NCI-H1105 (cell line): ENCODE data around the gene SNAP25.

Source experiments
- DNase-seq: peaks from one replicate; lab custom pipeline; 2025; lab: John Stamatoyannopoulos, UW

The SNAP25 gene

DNA sequence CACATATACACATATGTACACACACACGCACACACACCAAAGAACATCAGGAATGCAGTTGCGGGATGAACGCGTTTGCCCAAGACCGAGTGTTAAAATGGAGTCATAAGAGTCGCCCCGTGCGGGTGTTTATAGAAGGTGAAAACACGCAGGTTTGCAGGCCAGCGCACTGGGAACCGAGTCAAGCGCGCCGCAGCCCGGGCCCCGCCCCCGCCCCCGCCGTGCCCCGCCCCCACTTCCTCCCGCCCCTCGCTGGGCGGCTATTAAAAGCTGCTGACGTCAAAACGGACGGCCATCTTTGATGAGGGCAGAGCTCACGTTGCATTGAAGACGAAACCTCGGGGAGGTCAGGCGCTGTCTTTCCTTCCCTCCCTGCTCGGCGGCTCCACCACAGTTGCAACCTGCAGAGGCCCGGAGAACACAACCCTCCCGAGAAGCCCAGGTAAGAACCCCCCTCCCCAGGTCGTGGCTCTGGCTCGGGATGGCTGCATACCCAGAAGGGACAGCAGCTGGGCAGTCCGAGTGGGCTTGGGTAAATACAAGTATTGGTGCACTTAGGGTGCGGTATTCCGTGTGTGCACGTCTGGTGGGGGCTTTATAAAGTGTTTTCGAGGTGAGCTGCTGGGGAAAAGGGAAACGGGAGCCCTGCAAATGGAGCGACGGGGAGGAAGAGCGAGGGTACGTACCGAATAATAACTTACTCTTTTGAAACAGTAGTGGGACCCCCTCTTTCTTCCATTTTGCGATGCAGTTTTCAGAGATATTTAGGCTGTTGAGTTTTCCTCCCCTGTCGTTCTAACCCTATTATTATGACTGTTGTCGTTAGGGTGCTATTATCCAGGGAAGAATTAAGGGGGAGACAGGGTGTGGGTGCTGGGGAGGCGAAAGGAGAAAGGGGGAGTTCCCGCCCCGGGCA, at the start of gene SNAP25:
Gene SNAP25, plus strand, starts transcription at position 295 of the 916 bp plus-strand sequence. CDS start 56,662 bp downstream, outside the sequence.
- DNase-seq: peak; percentile 95

DNA sequence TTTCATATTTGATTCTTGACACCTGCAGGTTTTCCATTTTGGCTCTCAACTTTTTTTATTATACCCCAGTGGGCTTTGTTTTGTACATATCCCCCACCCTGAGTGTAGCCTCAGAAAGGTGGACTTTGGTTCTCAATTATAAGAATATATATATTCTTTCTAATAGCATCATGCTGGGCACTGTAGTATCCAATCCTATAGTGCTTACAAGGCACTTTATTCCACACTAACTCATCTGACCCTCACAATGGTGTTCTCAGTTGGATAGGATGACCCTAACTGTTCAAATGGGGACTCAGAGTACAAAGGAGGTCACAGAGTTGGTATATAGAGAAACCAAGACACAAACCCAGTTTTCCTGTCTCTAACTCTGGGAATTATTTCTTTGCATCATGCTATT, 48.9 kb upstream of the SNAP25 start:
- no peak for DNase-seq

DNA sequence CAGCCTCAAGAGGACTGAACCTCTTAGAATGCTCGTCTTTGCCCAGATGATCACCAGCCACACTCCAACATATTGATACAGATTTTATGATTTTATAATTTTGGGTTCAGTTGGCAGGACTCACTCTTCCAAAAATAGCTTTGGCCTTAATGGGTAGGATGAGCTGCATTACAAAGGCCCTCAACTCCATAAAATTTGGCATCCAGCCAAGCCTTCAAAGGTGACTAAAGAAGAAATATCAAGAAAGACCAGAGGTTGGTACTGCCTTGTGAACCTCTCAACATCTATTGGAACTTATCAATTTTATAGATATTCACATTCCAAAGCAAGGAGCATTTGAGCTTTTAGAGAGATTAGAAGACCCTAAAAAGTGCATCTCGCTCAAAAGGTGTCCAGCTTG, 48.4 kb upstream of the SNAP25 start:
- peak; percentile 2 for DNase-seq

DNA sequence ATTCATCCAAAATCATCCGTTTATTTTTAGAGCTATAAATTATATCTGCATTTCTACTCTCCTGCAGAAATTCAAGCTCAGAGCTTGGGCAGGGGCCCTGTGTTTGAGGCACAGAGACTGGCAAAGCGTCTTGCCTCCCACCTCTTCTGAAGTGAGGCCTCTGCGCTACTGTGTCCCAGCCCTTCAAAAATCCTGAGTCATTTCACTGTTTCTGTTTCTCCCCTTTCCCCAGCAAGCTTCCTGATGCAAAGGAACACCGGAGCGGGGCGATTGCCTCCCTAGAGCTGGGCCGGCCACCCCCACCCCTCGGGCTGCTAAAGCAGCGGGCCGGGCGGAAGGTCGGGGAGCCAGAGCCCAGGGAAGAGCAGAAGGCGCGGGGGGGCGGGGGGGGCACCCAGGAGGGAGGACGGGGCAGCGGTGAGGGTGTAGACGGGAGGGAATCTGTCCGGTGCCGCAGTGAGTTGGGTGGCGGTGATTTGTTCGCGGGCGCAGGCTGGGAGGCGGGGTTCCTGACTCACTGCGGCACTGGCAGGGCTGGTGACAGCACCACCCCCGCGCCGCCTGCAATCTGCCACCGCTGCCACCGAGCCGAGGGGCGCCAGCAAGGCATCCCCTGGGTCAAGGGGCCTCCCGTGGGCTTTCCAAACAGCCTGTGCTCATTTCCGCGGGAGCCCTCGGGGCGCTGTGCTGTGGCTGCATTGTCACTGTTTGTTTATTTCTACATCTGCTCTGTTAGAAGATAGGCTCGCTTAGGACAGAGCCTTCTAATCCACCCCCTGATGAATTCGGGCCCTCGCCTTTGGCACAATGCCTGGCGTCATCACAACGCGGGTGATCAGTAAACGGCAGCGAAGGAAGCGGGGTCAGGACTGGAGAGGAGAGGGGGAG, 46.5 kb upstream of the SNAP25 start:
- peak; percentile 70 for DNase-seq

DNA sequence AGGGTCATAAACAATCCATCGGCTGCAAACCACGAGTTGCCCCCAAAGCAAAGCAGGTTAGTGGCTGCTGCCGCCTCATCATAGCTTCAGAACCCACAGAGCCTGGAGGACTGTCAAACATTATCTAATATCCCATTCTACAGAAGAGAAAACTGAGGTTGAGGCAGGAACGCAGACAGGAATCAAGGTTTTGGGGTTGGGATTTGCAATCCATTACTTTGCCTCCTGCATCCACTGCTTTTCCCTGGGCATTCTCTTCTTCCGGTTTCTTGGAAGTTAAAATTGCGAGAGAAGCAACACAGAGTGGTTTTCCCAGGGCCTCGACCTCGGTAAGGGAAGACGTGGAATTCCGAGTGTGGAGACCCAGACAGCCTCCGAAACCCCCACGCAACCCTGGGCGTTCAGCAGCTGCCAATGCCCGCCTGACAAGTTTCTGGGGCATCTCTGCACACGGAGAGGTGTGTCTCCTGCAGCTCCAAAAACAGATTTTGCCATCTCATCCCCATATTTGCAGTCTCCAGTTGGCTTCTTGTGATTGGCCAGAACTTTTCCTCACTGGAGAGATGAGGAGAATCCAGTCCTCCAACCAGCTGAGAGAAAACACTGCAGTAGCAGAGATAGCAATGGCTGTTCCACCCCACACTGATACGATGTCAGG, 45.5 kb upstream of the SNAP25 start:
- no peak for DNase-seq

DNA sequence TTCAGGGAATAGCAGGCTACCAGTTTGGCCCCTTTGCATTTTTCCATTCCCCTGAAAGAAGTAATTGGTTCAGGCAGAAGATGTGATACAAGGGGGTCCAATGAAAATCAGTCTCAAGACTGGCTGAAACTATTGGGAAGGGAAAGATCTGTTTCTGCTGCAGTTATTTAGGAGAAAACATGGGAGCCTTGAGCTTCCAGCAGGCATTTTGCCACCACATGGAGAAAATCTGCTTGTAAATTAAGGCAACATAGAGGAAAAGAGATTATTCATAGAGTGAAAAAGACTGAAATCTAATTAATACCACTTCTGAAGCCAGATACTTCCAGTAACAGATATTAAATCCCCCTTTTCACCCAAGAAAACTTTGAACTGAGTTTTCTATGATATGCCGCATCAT, 44.2 kb upstream of the SNAP25 start:
- no peak for DNase-seq

DNA sequence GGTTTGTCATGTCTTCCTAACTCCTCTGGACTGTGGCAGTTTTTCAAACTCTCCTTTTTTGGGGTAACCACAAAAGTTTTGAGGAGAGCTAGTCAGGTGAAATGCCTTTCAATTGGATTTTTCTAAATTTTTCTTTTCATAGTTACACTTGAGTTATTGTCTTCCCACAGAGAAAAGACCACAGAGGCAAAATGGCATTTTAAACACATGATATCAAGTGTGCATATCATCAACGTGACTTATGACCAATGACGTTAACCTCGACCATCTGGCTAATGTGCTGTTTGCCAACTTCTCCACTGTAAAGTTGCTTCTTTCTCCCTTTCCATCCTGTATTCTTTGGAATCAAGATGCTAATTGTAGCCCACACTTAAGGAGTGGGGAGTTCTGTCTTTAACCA, 41.3 kb upstream of the SNAP25 start:
- DNase-seq: no peak

DNA sequence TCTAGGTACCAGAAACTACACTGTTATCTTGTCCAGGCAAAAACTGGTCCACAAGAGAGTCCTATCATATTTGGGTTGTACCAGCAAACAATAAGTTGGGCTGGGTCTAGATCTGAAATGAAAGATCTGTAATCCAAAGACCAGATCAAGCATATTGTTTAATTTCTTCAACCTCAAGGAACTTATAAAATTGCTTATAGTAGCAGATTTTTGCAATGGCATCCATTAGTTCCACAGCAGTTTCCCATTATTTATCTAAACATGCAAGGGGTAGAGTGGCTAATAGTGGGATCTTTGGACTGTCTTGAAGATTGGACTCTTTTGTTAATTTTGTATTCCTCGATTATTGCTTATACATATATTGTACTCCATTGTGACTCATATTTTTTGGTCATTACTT, 40.5 kb upstream of the SNAP25 start:
- DNase-seq: no peak

DNA sequence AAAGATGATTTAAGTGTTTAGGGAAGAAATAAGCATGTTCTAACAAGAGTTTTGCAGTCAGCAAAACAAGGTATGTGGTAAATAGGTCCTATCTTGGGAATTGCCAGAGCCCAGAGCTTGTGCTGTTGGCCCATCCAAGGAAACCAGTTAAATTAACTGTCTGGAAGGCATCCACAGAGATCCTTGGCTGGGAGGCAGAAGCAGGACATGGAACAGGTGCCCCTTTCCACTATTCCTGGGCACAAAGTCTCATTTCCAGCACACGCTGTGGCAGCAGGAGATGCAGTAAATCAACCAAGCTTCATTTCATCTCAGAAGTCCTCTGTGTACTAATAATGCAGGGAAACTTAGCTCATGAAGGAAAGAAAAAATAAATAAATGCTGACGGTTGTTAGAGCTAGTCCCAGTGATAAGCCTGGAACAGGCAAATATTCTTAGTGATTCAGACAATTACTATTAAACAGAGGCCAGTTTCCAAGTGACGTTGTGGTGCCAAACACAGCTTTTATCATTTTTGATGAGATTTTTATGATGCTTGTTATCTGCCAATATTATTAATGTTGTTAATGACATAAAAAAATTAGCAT, 39.8 kb upstream of the SNAP25 start:
- no peak for DNase-seq

DNA sequence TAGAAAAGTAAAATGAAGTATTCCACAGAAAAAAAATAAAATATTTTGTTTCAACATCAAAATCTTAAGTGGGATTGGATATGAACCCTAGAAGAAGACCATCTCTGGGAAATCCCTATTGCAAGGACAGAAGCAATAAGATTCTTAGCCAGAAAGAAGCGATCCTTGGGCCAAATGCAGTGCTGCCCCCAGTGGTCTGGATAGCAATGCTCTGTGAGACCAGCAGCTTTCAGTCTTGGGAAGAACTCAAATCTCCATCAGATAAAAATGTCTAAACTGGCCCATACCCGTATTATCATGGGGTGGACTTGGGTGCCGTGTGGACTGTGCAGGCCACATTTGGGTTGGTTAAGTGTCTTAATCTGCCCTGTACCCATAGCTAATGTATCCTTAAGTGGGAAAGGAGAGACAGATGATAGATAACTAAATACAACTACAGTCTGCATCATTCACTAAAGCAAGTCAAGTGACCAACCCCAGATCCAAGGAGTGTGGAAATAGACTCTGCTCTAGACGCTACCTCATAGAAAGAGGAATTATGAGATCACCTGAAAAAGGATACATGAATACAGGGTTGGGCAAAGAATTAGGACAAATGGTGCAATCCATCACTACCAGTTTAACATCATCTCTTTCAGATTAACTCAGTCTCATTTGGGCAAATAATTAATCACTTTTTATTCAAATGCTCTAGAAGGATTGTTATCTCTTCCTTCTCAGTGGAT, 38.9 kb upstream of the SNAP25 start:
- DNase-seq: no peak

DNA sequence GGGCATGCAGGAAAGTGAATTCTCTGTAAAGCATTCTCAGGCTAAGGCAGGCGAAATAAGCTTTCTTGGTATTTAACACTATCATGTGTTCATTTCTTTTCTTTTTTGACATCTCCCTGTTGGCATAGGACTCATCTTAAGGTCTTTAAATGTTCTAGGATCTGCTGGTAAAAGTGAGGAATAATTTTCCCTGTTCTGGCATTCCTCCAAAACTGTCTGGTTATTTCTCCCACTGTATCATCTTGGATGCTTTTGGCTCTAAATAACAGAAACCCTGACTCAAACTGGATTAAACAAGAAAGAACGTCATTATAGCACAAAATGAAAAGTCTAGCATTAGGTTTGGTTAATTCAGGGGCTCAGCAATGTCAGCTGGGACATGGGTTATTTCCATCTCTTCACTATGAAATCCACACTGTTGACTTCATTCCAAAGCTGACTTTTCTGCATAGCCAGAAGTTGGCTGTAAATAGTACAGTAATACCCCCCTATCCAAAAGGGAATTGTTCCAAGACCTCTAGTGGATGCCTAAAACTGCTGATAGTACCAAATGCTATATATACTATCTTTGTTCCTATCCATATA, 37.9 kb upstream of the SNAP25 start:
- no peak for DNase-seq

DNA sequence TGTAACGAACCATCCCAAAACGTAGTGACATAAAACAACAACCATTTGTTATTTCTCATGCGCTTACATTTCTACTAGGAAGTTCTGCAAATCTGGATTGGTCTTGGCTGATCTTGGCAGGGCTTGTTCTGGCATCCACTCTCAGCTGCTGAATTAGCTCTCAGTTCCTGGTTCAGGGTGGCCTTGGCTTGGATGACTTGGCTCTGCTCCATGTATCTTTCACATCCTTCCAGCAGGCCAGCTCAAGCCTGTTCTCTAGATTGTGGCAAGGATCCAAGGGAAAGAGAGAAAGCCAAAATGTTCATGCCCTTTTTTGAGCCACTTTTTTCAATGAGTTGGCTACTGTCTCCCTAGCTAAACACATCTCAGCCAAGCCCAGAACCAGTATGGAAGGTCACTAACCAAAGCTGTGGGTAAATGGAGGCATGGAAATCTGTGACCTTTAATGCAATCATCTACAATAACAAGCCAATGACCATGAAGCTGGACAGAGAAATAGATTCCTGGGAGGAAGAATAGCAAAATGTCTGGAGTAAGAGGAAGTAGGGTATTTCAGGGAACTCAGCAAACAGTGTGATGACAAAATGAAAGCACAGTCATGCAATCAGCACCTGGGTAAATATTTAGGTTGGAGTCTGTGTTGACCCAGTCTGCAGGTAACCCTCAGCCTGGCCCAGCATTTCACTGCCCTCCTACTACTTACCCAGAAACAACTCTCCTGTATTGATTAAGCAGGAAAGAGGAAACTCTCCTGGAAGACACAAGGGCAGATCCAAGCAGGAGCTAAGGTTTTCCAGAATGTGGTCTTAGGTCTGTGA, 32.7 kb upstream of the SNAP25 start:
- peak; percentile 89 for DNase-seq

DNA sequence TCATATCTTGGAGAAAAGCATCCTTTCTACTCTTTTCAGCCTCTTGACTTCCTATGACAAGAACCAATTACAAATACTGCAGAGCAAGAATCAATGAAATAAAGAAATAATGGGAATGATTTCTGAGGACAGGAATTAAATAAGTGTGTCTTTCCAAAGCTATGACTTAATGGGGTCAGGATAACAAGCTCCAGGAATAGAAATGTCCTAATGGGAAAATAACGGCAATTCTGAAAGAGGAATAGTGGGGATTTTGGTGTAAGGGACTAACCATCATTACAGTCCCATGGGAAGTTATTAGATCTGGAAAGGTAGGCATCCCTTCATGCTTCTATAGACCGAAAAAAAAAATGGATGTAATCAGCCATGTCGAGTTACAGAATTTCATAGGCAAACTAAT, 28.2 kb upstream of the SNAP25 start:
- no peak for DNase-seq

DNA sequence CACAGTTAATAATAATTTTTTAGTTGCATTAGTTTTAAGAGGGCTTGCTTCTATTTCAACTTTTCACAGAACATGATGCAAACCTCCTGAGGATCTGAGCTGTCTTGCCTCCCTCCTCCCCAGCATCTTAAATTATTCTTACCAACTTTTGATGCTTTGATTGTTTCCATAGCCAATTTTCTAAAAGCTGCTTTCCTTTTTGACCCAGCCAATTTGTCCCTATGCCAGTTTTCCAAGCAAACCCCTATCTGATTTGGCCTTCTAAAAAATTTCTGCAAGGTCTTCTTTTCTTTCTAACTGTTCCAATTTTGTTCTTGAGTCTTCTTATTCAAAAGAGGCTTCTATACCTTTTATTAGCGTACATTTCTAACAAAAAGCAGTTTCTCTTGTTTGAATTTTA, 26.5 kb upstream of the SNAP25 start:
- no peak for DNase-seq

DNA sequence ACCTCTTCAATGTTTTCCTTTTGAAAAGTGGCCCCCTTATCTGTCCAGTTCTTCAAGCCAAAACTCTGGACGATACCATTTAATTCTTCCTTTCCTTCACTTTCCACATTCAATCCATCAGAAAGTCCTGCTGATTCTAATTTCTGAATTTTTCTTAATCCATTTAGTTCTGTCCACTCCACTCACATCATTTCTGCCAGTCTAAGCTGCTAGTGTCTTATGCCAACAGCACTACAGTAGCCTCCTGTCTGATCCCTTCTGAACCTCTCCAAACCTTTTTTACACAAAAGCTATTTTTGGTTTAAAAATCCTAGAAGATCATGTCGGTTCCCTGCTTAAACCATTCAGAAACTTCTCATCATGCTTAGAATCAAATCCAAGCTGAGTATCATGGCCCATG, 24.5 kb upstream of the SNAP25 start:
- DNase-seq: no peak

DNA sequence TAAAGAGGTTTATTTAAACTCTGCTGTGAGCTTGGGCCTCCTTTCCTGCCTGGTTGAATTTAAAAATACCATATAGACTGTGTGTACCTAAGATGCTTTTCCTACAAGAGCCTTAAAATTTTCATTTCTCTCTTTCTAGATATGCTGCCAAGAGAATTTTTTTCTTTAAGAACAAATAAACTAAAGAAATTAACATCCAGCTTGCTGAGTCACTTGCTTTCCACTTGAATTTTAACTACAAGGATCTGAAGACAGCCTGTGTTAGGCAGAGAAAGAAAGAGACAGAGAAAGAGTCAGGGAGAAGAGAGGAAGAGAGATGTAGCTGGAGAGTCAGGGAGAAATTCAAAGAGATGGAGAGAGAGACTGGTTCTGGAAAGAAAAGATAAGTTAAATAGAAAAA, 18.3 kb upstream of the SNAP25 start:
- no peak for DNase-seq

DNA sequence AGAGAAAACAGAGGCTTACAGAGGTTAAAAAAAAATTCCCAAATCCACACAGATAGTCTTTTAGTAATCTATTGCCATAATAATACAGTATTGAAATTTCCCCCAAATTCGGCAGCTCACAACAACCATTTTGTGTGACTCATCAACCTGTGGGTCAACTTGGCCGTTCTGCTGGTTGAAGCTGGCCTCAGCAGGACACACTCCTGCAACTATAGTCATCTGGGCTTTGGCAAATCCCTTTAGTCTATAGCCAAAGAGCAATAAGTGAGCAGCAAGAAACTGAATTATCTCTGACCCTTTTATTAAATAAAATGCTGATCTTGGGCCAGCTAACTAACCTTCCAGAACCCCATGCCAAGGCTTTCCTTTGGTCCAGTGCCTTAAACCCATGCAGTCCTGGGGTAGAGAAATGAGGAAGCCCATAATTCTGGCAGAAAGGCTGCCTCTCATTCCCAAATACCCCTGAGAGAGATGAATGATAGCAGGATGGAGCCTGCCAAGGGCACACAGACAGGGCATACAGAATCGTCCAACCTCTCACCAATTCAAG, 17.2 kb upstream of the SNAP25 start:
- DNase-seq: no peak

DNA sequence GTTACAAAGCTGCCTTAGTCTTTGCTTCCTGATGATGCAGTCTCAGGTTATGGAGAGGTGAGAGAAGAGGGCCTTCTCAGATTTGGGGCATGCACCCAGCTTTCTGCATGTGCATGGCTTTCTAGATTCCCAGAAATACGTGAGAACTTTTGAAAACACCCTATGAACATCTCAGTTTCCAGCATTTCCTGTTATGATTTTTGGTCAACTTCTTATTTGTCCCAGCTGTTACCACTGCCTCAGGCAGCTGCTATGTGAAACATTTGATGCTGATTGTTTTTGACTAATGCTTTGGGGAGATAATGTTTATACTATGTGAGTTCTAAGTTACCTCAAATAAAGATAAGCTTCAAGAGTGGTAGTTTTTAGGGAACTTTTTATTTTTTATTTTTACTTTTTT, 9.5 kb upstream of the SNAP25 start:
- DNase-seq: no peak

DNA sequence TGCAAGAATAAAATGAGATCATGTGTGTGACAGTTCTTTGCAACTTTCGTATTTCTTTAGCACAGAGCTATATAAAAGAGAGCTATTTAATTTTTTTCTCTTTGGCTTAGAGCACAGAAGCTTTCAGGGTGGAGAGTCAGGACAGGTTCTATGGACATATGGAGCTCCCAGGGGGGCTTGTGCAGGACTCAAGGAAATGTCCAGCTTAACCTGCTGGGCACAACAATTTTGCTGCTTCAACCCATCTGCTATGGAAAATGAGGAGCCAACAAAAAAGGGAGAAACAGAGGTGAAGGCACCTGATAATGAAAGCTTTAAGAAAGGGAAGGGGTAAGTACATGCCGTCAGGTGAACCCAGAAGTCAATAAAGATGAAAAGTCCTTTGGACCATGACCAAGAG, 5.1 kb upstream of the SNAP25 start:
- no peak for DNase-seq
